HG03108 (cell line): Measurements from ENCODE around the gene NOTCH1.
A peak's percentile ranks its signal among the peaks of the same experiment; 100 is the strongest.

Source experiments
- ATAC-seq: cut with Tn5 transposase; IDR thresholded peaks from one replicate; pipeline ENCODE4 v1.9.1; 2021; ENCODE audit warnings: moderate library complexity; ENCODE audit not compliant: unreplicated experiment

Gene NOTCH1

DNA sequence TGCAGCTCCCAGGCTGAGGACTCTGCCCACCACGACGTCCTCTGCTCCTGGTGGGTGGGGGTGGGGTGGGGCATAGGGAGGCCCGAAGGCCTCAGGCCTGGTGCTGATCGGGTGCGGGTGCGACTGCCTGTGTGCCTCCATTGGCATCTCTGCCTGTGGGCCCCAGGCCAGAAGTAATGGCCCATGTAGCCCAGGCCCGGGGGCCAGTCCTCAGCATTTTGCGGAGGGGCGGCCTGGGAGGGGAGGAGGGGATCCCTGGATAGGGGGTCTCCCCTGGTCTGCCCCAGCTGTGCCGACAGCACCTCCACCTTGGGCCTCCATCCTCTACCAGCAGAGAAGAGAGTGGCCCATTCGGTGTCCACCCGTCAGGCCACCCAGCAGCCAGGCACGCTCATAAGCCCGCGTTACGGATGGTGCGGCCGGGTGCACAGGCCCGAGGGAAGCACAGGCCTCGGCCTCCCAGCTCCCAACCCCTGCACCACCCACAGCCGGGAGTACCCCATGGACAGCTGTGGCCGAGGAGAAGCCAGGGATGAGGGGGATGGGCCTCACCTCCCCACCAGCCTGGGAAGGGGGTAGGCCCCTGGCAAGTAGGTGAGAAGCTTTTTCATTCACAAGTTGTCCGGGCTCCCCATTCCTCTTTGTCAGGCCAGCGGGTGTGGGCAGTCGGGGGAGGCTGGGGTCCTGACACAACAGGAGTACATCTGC is 1.8 kb upstream of the NOTCH1 start:
- ATAC-seq: no peak

DNA sequence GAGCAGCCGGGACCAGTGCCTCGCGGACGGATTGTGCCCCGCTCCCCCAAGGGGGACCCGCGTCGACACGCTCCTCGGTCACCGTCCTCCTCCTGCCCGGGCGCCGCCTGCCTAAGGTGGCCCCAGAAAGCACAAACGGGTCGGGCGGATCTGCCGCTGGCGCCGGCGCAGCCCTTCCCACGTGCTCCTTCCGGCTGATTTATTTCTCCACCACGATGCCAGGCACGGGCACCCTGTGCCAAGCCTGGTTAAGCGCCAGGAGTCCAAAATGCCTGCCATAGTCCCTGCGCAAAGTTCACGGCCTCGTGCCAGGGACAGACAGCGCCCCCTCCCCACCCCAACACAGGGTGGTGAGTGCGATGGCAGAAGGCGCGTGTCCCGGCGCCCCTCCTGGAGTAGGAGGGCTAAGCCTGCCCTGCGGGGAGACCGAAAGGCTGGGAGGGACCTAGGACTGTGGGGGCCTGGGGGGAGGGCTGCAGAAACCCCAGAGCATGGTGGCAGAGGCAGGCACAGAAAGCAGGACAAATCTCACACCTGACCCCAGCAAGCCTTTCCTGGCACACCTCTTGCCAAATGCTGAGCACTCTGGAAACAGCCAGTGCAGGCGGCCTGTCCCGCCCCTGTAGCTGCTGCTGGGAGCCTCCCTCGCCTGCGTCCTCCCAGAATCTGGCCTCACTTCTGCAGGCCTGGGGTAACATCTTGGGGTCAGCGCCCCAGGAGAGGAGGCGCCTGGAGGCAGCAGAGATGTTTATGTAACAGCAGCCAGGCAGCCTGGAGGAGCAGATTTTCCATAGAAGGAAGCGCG is 1.1 kb upstream of the NOTCH1 start:
- ATAC-seq: no peak

DNA sequence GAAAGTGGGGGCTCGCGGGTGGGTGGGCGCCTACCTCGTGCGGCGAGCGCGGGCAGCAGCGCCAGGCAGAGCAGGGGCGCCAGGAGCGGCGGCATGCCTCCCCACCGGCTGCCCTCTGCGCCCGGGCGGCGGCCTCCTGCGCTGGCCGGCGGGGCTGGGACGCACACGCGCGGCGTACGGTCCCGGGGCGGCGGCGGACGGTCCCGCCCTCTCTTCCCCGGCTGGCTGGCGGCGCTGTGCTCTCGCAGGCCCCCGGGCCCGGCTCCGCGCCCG is 220 bp downstream of the NOTCH1 start:
- no peak for ATAC-seq

DNA sequence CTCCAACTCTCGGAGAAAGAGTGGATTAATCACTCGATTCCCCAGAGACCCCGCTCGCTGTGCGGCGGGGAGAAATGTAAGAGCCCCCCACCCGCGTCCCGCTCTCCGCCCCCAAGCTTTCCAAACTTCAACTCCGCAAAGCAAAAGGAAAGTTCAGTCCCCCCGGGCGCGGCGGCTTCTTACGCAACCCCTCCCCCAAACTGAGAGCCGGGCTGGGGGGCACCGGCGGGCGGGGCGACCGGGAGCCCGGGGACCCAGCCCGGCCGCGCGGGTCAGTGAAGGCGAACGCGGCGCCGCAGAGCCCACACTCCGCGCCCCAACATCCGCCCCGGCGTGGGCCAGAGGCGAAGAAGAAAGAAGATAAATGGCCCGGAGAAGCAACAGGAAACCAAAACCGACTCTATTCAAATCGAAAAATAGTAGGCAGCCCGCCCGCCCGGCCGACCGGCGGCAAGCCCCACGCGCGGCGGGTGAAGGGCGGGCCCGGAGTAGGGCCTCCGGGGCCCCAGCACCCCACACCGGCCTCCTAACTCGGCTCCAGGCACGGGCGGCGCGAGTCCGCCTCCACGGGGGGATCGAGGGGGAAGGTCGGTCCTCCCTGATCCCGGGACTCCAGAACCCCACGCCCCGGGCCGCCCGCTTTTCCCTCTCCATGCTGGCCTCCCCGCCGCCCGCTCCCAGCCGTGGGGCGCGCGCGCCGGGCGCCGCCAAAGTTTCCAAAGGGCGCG is 720 bp downstream of the NOTCH1 start:
- peak; percentile 8 for ATAC-seq

DNA sequence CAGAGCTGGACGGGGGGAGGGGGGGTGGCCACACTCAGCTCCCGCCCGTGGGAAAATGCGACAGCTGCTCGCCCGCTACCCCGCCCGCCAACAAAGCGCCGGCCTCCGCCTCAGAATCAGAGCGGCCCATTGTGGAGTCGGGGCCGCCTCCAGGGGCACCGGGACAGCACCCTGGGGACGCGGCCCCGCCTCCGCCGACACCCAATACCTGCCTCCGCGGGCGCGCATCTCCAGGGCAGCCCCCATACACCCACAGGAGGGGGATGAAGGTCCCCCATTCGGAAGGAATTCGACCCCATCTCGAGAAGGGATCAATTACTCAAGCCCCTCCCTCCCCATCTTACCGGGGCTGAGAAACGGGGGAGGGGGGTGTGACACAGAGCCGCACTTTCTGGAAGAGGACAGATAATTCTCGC is 1.3 kb downstream of the NOTCH1 start:
- ATAC-seq: no peak

DNA sequence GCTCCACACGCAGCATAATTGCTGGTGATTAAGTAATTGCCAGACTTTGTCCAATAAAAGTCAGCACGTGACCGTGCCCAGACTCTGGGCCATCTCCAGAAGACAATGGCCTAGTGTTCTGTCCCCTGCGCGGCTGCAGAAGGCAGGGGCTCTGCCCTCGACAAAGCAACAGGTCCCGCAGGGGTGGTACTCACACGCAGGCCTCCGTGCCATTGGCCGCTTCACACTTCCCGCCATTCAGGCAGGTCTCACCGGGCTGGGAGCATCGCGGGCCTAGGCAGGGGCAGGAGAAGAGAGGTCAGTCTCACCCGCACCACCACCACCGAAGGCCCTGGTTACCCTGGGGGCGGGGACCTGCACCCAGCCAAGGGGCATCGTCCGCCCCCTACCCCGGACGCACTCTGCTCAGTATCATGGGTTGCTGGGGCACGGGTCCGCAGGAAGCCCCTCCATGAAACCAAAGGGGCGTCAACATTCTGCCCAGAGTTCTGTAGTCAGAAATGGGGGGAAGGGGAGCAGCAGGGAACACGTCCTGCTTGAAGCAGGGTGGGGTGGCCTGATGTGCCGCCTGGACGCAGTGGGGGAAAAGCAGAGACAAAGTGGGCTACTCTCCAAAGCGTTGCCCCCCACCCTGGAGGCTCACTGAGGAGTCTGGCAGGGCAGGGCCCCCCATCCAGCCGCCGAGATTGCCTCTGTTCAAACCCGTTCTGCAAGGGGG is 1.9 kb downstream of the NOTCH1 start:
- ATAC-seq: no peak

DNA sequence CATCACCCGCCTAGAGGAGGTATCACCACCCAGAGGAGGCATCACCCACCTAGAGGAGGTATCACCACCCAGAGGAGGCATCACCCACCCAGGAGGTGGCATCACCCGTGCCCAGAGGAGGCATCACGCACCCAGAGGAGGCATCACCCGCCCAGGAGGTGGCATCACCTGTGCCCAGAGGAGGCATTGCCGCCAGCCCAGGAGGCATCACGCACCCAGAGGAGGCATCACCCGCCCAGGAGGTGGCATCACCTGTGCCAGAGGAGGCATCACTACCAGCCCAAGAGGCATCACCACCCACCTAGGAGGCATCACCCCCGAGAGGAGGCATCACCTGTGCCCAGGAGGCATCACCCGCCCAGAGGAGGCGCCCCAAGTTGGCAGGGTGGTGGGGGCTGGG is 2.6 kb downstream of the NOTCH1 start:
- ATAC-seq: no peak

DNA sequence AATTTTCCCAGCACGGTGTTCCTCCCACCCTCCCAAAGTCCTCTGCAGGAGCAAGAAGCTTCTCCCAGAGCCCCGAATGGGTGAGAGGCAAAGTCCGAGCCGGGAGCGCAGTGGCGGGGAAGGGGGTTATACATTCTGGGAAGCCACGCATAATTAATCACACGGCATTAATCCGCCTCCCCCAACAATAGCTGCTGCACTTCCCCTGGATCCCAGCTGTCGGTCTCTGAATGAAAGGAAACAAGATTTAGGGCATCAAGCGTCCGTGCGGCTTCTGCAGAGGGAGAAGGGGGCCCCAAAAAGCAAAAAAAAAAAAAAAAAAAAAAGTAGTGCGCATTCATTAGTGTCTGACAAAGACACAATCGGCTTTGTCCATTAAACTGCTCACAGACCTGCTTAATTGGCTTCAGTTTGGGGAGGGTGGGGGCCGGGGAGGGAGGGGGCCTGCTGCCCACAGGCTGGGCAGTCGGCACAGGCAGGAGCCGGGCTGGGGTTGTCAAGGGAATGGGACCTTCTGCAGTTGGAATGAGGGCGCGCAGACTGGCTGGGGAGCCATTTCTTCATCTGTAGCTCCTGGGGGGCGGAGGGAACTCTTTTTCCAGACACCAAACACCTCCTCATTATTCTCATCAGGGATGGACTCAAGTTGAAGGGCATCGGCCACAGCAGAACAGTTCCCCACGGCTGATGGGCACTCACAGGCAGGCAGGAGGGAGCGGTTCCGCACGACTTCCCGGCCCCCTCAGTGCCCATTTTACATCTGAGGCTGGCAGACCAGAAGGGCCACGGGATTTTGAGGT is 3.4 kb downstream of the NOTCH1 start:
- ATAC-seq: no peak

DNA sequence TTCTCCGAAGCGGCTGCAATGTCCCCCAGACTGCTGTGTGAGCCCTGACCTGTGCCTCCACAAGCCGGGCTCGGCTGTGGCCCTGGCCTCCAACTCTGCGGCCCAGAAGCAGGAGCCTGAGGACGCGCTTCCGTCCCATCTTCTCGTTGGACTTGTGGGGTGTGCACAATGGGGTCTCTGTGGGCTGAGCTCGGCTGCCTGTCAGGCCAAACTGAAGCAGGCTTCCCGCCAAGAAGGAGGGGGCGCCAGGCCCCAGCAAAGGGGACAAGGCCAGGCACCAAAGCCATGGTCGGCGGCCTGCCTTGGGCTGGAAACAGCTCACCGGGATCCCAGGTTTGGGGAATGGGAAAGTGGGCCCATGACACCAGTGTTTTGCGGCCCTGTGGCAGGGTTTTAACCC is 4.1 kb downstream of the NOTCH1 start:
- no peak for ATAC-seq

DNA sequence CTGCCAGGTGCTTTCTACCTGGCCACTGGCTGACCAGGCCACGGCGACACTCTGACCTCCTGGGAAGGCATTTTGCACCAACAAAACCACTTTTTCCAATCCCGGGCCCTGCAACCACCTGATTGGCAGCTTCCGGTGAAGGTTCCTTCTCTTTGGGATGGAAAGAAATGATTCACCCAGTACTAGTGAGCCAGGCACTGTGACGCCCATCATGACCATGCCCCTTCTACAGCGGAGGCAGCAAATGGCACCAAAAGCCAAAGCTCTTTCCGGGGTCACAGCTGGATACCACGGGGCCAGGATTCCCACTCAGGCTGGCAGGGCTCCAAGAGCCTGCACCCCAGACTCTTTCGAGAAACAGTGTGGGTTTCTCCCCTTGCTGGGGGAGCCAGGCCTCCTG is 4.7 kb downstream of the NOTCH1 start:
- no peak for ATAC-seq

DNA sequence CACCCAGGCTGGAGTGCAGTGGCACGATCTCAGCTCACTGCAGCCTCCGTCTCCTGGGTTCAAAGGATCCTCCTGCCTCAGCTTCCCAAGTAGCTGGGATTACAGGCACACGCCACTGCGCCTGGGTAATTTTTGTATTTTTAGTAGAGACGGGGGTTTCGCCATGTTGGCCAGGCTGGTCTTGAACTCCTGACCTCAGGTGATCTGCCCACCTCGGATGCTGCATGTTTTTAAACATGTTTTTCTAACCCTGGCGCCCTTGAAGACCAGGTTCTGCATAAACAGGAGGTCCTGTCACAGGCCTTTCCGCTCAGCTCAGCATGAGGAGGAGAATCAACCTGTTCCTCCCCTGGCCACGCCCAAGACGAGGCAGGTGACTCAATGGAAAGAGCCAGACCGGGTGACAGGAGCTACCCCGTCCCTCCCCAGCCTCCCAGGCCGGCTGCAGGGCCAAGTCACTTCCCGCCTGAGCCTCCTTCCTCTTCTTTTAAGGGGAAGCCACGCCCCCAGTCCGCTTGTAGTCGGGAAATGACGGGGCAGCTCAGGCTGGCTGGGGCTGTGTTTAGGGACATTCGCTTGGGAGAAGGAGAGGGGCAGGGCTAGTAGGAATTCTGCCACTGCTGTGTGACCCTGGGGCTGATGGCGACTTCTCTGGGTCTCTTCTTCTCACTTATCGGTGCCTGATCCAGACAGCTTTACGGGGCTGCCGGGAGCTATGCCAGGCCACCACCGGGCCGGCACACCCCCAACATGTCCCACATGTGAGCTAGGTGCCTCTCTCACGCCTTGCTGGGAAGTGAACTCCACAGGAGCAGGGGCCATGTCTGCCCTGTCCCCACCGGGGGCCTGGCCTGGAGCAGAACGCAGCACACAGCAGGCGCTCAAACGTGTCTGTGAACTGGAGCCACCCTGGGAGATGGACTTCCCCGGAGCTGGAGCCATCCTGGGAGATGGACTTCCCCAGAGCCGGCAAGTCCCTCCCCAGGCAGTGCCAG is 6.1 kb downstream of the NOTCH1 start:
- ATAC-seq: peak; percentile 52

DNA sequence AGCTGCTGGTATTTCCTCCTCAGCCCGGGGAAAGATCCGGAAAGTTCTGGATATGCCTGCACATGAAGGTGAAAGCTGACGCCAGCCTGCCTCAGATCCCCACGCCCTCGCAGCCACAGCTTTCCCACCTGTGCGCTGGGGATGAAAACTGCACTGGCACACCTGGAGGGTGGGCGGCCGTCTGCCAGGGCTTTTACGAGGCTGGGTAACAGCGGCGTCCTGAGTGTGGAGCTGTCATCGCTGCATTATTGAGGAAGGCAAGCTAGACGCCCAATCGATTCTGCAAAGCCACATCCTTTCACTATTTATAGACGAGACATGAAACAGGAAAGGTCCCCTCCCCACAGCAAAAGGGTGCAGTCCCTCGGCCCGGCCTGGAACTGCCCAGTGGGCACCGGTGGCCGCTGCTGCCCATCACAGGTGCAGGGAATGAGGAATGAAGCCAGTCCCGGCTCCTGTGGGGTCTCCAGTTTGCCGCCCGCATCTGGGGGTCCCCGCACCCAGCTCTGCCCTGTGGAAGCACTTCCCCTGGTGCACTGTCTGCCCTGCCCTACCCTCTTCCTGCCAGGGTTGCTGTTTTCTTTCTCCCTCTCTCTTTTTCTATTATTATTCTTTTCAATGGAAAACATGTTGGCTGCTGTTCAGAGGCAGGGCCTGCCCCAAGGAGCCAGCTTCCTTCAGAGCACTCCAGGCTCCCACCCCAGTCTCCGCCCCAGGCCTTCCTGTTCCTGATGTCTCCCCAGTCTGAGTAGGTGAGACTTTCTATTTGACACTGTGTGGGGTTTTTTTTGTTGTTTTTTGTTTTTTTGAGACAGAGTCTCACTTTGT is 7.0 kb downstream of the NOTCH1 start:
- no peak for ATAC-seq

DNA sequence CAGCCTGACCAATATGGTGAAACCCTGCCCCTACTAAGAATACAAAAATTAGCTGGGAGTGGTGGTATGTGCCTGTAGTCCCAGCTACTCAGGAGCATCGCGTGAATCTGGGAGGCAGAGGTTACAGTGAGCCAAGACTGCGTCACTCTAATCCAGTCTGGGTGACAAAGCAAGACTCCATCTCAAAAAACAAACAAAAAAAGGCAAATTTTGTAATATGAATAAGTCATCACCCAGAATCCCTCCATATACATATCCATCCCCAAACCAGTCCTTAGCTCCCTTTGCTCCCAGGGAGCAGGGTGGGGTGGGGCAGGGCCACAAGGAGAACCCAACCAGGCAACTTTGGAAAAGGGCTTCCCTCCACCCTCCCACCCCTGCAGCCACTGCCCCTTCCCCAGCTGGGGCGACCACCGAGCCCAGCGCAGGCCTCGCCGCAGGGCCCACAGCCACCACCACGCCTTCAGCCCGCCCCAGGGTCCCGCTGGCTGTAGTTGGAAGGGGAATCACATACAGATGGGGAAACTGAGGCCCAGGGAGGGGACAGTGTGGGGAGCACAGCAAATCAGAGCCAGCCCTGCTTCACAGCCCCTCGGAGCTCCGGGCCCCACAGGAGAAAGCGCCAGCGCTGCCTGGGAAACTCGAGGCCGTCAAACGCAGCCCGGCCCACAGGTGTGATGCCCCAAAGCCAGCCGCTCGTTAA is 7.8 kb downstream of the NOTCH1 start:
- no peak for ATAC-seq

DNA sequence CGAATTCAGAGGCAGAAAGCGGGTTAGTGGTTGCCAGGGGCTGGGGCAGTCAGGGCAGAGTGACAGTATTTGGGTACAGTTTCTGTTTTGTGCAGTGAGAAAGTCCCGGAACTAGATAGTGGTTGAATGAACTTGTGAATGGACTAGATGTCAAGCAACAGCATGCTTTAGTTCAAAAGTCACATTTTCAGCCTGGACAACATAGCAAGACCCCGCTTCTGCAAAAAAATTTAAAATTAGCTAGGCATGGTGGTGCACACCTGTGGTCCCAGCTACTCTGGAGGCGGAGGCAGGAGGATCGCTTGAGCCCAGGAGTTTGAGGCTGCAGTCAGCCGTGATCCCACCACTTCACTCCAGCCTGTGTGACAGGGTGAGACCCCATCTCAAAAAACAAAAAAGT is 8.4 kb downstream of the NOTCH1 start:
- no peak for ATAC-seq

DNA sequence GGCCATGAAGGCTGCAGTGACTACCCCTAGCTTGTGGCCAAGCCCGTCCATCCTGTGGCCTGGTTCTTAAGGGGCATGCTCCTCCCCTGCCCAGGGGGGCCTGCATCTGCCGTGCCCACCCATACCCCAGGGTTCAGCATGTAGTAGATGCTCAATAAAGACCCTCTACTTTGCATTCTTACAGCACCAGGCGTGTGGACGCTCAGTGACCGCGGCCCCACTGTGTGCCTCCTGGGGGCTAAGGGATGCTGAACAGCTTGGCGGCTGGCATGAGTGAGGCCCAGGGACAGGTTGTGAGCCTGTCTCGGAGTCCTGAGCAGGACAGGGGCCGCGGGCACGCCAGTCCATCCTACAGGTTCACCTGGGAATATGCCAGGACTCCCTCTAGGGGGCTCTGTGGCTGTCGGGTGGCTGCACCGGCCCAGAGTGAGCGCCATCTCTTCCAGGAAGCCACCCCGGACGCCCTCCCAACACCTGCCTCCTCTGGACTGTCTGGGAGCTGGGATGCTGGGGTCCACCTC is 9.1 kb downstream of the NOTCH1 start:
- no peak for ATAC-seq

DNA sequence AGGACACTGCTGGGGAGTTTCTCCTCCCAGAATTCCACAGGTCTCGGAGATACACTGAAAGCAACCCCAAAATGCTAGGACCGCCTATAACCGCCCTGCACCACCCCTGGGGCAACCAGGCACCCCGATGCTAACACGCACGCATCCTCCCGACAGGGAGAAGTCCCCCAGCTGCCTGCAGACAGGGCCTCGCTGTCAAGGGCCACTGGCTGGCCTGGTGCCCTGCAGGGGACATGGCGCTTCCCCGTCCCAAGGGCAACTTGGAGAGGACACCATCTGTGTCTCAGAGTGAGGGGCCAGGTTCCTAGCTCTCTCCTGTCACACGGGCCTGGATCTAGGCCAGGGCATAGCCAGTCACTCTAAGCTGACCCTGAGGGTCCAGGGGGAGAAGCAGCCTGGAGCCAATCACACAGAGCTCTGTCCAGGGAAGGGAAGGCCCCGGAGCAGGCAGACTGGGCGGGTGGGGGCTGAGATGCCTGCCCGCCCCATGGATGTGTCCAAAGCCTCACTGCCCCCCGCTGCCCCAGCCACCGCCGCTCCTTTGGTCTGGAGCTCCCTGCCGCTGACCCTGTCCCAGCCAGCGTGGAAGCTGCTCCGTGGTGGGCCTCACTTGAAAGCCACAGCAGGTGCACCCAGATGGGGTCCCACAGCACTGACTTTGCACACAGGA is 9.7 kb downstream of the NOTCH1 start:
- ATAC-seq: no peak

DNA sequence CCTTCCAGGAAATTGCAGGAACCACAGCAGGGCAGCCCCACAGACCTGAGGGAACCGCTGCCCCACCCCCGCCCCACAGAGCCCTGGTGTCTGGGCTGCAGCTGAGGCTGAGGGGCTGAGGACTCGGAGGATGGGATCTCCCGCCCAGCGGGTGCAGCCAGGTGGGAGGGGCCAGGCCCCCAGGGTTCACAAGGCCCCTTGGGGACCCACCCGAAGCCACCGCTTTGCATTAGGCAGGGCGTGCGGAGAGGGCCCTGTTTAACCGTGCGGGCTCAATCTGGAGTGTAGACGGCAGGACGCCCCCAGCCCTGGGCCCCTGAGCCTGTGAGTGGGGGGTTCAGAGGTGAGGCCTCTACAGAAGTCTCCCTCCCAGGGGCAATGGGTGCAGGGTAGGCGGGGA is 10.8 kb downstream of the NOTCH1 start:
- ATAC-seq: no peak
